HG03064 (cell line): ENCODE data around the gene C1orf226.
"Not testable (repeated sequence)": the region's sequence is repeated elsewhere in the genome, so short reads cannot be mapped to it uniquely, and the experiment has no call there.

ENCODE experiments used
- ATAC-seq: cut with Tn5 transposase; IDR thresholded peaks from one replicate; pipeline ENCODE4 v1.9.1; 2021; ENCODE audit warnings: low read depth; ENCODE audit not compliant: unreplicated experiment

The C1orf226 gene

DNA sequence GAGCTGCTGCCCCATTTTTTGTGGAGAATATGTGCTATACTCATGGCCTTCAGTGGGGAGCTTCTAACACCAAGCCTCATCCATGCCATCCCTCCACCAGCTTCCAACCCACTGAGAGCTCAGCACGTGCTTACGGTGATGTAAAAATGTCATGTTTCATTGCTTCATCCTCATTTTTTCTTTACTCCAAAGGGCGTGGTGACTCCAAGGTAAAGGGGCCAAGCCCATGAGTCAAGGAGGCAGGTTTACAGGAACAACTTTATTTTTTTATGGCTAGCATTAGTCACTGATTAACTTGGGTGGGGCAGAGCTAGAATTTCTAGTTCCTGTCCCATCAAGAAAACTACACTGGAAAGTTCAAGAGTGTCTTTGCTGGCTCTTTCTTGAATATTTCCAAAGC lies at the start of gene C1orf226:
Gene C1orf226, plus strand, starts transcription at position 346 of the 400 bp plus-strand sequence. CDS start 174 bp downstream, outside the sequence.
- ATAC-seq = no peak

GRCh38 chr1:162333991-162334390 lies 47.5 kb upstream of the C1orf226 start:
- no peak for ATAC-seq

DNA sequence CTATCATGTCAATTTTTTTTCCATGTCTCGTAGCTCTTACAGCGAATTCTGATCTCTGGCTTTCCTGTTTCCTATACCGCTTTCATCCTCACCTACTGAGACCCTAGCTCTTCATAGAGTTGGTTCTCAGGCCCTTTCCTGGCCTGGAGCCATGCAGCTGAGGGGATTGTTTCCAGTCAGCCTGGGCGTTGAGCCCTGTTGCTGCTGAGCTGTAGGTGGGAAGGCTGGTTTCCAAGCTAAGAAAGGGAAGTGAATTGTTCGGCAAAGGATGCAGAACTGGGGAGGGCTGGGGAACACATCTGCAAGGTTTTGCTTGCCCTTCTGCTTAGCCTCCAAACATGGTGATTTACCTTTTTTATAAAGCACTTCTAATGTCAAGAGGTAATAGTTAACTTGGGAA lies 46.4 kb upstream of the C1orf226 start:
- no peak for ATAC-seq

- no peak for ATAC-seq
Observed at GRCh38 chr1:162336621-162337285, 44.8 kb upstream of the C1orf226 start.

- no peak for ATAC-seq
Observed at GRCh38 chr1:162342452-162342983, 39.0 kb upstream of the C1orf226 start.

- ATAC-seq = no peak
Observed at GRCh38 chr1:162343470-162343869, 38.1 kb upstream of the C1orf226 start.

DNA sequence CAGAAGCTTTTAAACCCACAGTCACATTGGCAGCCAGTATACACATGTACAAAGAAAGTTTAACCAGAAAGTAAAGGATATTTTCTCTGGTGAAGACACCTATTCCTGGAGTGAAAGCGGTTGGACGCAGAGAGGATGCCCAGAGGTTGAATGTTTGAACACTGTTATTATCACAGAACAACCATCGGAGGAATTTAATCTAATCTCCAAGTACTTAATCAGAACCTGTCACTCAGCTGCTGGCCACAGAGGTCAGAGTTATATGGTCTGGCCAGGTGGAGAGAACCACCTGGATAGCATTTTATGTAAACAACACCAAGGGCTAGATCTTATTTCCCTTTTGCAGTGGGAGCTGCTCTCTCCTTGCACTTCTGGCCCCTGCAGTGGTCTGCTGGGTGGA lies 34.2 kb upstream of the C1orf226 start:
- ATAC-seq = no peak

GRCh38 chr1:162349635-162350330 lies 31.7 kb upstream of the C1orf226 start:
- ATAC-seq = no peak

- no peak for ATAC-seq
Observed at GRCh38 chr1:162351246-162351842, 30.2 kb upstream of the C1orf226 start.

DNA sequence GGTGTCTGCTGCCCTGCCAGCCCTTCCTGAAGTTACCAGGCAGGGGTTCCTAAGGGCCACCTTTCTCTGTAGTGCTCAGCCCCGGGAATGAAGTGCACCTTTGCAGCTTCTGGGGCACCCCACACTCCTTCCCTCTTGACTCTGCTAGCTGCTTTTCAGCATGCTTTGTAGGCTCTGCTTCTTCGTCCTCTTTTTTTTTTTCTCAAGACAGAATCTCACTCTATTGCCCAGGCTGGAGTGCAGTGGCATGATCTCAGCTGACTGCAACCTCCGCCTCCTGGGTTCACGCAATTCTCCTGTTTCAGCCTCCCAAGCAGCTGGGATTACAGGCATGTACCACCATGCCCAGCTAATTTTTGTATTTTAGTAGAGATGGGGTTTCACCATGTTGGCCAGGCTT lies 29.7 kb upstream of the C1orf226 start:
- ATAC-seq = not testable (repeated sequence)

GRCh38 chr1:162353078-162353477 lies 28.4 kb upstream of the C1orf226 start:
- no peak for ATAC-seq

DNA sequence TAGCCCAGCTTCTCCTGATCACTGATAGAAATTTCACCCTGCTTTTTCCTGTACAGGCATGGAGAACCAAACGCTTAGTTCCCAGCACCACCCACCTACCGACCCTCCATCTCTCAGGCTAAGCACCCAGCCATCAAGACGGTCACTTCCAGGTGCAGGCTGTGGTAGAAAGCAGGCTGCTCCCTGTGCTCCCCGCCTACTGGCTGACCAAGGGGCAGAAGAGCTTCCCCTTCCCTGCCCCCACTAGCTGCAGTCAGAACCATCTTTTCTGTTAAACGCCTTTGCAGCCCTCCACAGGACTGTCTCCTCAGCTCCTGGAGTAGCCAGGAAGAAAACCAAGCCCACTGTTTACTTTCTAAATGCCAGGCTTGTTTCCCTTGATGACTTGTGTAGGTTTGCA lies 27.8 kb upstream of the C1orf226 start:
- no peak for ATAC-seq

DNA sequence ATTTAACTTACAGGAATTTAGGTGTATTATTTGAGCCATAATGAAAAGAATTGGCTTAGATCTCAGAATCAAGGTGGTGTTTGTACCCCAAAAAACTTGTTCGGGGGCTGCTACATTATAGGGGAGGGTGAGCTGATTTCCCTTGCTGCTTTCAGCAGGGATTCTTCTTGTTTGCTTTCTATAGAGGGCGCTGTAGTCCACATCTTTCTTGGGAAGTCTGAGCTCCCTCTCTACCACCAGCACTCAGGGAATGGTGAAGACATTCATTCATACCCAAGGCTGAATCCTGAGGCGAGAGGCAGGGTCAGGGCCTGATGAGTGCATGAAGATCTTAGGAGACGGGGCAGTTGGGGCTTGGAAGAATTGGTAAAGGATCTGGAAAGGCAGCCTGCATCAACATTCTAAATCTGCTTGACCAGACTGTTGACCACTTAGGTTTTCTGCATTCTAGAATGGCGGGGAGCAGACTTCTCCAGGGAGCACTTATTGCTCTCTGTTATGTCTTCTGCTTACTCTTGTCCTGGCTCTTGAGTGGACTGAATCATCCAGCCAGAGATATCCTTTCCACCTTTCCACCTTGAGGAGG lies 23.8 kb upstream of the C1orf226 start:
- no peak for ATAC-seq

GRCh38 chr1:162358928-162359327 lies 22.6 kb upstream of the C1orf226 start:
- ATAC-seq = no peak

DNA sequence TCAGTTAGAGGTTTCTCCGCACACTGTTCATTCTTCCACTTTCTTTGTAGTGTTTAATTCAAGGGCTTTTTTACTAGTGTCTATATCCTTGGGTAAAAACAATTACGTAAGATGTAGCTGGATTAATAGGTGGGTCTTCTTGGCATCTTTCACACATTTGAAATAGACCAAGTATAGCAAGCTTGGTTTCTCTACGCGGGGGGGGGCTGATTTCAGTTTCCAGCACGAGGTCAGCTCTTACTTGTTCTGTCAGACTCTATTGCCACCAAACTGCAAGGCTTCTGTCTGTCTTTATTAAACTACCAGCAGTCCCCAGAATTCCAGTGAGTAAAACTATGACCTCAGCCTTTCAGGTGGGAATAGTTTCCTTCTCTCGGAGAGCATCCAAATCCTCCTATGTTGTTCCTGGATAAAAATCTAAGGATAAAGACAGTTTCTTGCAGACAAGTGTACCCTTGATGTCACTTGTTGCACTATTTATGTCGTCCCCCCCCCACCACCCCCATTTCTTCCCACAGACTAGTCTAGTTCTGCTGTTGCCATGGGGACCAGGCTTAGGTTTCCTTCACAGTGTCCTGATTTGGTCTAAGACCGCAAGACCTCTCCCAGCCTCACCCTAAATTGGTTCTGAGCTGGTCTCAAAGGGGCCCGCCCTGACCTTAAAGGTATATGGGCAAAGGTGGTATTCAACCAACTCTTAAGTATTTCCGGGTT lies 21.8 kb upstream of the C1orf226 start:
- no peak for ATAC-seq

DNA sequence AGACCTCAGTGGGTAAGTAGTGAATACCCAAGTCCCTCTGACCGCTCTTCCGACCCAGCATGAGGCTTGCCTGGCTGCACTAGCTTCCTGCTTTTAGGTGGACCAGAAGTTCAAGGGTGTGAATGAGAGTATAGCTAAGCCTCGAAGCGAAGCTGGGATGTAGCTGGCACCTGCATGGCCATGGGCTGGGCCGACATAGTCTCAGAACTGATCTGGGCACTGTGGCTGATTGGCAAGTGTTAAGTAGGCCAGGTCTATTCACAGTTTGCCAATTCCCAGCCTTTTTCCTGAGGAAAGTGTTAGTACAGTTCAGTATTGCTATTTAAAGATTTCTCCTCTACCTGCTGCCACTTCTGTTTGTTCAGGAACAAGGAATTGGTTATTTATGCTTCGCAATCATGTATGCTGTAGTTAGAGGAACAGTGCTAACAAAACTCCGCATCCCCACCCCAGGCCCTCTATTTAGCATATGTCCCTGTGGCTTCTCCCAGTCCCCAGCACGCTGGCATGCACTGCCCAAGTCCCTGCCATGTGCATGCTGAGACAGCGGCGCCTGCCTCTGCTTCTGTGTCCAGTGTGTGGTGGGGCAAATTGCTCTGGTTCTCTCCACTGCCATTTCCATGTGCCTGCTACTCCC lies 21.2 kb upstream of the C1orf226 start:
- ATAC-seq = no peak

DNA sequence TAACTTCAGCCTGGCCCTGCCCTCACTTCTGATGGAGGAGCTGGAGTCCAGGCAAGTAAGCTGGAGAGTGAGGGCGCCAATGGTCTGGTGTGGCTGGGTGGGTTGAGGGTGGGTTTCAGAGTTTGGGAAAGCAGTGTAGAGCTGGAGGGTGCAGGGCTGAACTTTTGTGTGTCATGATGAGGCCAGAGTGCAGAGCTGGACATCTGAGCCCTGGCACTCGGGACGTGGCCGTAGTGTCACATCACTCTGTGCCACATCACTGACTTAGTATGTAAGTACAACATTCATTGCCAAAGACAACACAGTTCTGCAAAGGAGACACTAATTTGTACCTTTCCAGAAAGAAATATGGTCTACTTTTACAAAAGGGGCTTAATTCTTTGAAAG lies 20.7 kb upstream of the C1orf226 start:
- no peak for ATAC-seq

DNA sequence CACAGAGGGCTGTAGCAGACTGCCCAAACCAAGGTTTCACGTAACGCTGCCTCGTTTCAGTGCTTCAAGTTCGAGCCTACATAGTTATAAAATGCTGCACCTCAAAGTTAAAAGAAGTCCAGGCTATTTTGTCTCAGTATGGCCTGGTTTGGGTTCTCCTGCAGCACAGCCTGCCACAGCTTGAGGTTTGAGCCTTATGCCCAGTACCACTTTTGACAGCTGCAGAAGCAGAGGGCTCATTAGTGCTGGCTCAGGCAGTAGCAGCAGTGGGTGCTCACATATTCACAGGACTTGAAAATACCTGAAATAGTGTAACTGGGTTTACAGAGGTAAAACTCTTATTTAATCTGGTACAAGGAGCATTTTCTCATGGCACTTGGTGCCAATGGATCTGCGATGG lies 20.2 kb upstream of the C1orf226 start:
- peak; percentile 37 for ATAC-seq

DNA sequence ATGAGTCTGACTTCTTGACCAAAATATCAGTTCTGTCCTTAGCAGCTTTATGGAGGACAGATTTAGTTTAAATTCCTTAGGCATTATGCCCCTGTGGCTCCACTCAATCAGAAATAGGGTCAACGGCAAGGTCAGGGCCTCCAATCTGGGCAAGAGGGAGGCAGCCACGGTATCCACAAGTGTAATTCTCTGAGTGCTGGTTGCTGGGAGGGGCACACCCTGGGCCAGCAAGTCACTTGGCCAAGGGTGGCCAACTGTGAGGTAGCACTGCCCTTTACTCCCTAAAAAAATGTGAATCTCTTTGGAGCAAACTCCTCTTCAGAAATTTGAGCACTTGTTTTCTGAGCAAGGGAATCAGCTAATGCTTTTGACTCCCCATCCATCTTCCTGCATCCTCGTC lies 17.7 kb upstream of the C1orf226 start:
- ATAC-seq = no peak

DNA sequence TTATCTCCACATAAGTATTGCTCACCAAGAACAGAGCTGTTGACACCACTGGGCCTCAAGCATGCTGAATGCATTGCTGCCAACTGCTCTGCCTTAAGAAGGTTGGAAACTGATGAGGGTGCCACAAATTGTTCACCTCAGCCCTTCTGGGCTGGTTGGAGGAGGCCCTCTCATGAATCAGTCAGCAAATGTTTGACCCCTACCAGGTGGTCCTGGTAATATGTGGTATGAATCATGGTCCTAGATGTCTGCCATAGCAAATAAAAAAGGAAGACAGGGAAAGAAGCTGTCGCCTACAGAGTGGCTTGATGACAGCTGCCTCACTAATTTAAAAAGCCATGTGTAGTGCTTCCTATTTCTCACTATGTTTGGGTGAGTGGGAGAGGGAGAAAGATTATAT lies 17.0 kb upstream of the C1orf226 start:
- ATAC-seq = no peak
